HCT116 (cell line): Measurements from ENCODE around the gene DSTYK.

Experiments used
- CTCF ChIP-seq, 3 experiments: fragments of 200-600 bp in 1 of 3; sonication (generic) in 1 of 3; IDR thresholded peaks in 2 of 3; conservative IDR thresholded peaks in 1 of 3; 2 replicates each; pipeline ENCODE4 v1.5.1; 2012 to 2017; ENCODE audit warnings: low read depth in 2 of 3, low read length in 2 of 3, antibody characterized with exemption in 1 of 3, borderline replicate concordance in 1 of 3, control low read depth in 1 of 3, mild to moderate bottlenecking in 1 of 3, mixed read lengths in 1 of 3, mixed run types in 1 of 3, moderate library complexity in 1 of 3; ENCODE audit not compliant: insufficient read depth in 1 of 3
- RAD21 ChIP-seq: IDR thresholded peaks from 2 replicates; pipeline ENCODE4 v1.6.1; 2012; ENCODE audit warnings: low read depth, mild to moderate bottlenecking
- REST ChIP-seq: IDR thresholded peaks from 2 replicates; pipeline ENCODE4 v1.6.1; 2012; ENCODE audit warnings: low read depth

- TF ChIP-seq REST, result no peak
- TF ChIP-seq CTCF (IDR thresholded peaks at IDR 0.05 in 2 of 3, conservative IDR thresholded peaks at IDR 0.05 in 1 of 3; ENCODE audit: borderline replicate concordance in 1 of 3, insufficient read depth in 1 of 3, low read depth in 2 of 3, low read length in 2 of 3), result no peak
- TF ChIP-seq RAD21, result no peak
Measured at GRCh38 chr1:205245096-205245495, 33.6 kb upstream of the DSTYK start.
